HL-60 (cell line): ENCODE results near the gene FAM227B.

ENCODE experiments used
- GABPA ChIP-seq: IDR thresholded peaks from 2 replicates; pipeline ENCODE4 v1.6.1; 2012; ENCODE audit warnings: low read depth
- POLR2AphosphoS5 ChIP-seq: IDR thresholded peaks from 2 replicates; pipeline ENCODE4 v1.6.1; 2012; ENCODE audit warnings: low read depth
- TF ChIP-seq, protein P1 (sequence below): IDR thresholded peaks from one replicate; pipeline ENCODE4 v1.5.1; 2011; ENCODE audit warnings: low read length, control low read depth, inconsistent platforms; ENCODE audit not compliant: insufficient read depth
- TF ChIP-seq, protein P2 (sequence below): IDR thresholded peaks from 2 replicates; pipeline ENCODE4 v1.6.1; 2012; ENCODE audit warnings: low read depth; ENCODE audit not compliant: insufficient replicate concordance

DNA sequence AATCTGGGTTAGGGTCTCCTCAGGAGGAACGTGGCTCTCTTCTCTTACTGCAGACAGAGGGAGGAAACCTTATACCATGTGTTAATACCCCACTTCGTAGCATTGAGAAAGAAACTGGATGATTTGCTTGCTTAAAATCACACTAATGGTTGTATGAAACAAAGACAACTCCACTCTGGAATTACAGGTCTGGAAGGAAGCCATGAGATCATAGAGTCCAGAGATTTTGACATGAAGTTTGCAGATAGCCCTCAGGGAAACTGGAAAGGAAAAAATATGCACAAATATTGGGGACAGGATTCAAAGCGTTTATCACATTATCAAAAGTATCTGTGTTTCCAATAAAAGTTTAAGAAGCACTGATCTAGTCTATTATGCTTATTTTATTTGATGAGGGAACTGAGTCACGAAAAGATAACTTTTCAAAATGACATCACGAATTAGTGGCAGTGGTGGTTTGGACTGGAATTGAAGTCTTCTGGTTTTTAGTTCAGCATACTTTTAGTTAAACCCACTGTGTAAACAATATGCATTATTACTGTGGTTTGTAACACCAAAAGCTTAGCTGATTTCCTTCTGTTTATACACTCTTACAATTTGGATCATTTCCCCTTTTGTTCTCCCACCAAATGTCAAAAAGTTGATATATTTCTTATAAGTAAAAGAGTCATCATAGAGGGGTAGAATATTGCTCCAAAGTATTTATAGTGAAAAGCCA is 180.8 kb downstream of the FAM227B start:
- TF ChIP-seq, protein P1, sequence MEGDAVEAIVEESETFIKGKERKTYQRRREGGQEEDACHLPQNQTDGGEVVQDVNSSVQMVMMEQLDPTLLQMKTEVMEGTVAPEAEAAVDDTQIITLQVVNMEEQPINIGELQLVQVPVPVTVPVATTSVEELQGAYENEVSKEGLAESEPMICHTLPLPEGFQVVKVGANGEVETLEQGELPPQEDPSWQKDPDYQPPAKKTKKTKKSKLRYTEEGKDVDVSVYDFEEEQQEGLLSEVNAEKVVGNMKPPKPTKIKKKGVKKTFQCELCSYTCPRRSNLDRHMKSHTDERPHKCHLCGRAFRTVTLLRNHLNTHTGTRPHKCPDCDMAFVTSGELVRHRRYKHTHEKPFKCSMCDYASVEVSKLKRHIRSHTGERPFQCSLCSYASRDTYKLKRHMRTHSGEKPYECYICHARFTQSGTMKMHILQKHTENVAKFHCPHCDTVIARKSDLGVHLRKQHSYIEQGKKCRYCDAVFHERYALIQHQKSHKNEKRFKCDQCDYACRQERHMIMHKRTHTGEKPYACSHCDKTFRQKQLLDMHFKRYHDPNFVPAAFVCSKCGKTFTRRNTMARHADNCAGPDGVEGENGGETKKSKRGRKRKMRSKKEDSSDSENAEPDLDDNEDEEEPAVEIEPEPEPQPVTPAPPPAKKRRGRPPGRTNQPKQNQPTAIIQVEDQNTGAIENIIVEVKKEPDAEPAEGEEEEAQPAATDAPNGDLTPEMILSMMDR, result no peak
- TF ChIP-seq POLR2AphosphoS5 (no peak), GABPA (no peak)
- TF ChIP-seq, protein P2, sequence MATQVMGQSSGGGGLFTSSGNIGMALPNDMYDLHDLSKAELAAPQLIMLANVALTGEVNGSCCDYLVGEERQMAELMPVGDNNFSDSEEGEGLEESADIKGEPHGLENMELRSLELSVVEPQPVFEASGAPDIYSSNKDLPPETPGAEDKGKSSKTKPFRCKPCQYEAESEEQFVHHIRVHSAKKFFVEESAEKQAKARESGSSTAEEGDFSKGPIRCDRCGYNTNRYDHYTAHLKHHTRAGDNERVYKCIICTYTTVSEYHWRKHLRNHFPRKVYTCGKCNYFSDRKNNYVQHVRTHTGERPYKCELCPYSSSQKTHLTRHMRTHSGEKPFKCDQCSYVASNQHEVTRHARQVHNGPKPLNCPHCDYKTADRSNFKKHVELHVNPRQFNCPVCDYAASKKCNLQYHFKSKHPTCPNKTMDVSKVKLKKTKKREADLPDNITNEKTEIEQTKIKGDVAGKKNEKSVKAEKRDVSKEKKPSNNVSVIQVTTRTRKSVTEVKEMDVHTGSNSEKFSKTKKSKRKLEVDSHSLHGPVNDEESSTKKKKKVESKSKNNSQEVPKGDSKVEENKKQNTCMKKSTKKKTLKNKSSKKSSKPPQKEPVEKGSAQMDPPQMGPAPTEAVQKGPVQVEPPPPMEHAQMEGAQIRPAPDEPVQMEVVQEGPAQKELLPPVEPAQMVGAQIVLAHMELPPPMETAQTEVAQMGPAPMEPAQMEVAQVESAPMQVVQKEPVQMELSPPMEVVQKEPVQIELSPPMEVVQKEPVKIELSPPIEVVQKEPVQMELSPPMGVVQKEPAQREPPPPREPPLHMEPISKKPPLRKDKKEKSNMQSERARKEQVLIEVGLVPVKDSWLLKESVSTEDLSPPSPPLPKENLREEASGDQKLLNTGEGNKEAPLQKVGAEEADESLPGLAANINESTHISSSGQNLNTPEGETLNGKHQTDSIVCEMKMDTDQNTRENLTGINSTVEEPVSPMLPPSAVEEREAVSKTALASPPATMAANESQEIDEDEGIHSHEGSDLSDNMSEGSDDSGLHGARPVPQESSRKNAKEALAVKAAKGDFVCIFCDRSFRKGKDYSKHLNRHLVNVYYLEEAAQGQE, result no peak
